ENCODE data around the gene ITGB5.

Gene ITGB5

GRCh38 chr3:124867511-124867910 is 19.7 kb downstream of the ITGB5 start:
- DNase-seq, result no peak
- TF ChIP-seq GATA1 (IDR thresholded peaks at IDR 0.05; ENCODE audit: low read depth, low read length) (no peak), POLR2A (IDR thresholded peaks at IDR 0.05; ENCODE audit: low read length) (no peak)

- no peak for DNase-seq
- TF ChIP-seq GATA1 (IDR thresholded peaks at IDR 0.05; ENCODE audit: low read depth, low read length), result no peak
Observed at GRCh38 chr3:124862006-124862405, 25.2 kb downstream of the ITGB5 start.

GRCh38 chr3:124861041-124861440 is 26.1 kb downstream of the ITGB5 start:
- DNase-seq, result no peak
- TF ChIP-seq POLR2A (IDR thresholded peaks at IDR 0.05; ENCODE audit: low read length), result no peak
- no peak for TF ChIP-seq GATA1 (IDR thresholded peaks at IDR 0.05; ENCODE audit: low read depth, low read length)

GRCh38 chr3:124860599-124860998 is 26.6 kb downstream of the ITGB5 start:
- TF ChIP-seq POLR2A (IDR thresholded peaks at IDR 0.05; ENCODE audit: low read length) (no peak), GATA1 (IDR thresholded peaks at IDR 0.05; ENCODE audit: low read depth, low read length) (no peak)
- no peak for DNase-seq

GRCh38 chr3:124859025-124859424 is 28.1 kb downstream of the ITGB5 start:
- DNase-seq, result no peak
- TF ChIP-seq POLR2A (IDR thresholded peaks at IDR 0.05; ENCODE audit: low read length) (no peak), GATA1 (IDR thresholded peaks at IDR 0.05; ENCODE audit: low read depth, low read length) (no peak)

- DNase-seq, result no peak
Observed at GRCh38 chr3:124858275-124858674, 28.9 kb downstream of the ITGB5 start.

DNA sequence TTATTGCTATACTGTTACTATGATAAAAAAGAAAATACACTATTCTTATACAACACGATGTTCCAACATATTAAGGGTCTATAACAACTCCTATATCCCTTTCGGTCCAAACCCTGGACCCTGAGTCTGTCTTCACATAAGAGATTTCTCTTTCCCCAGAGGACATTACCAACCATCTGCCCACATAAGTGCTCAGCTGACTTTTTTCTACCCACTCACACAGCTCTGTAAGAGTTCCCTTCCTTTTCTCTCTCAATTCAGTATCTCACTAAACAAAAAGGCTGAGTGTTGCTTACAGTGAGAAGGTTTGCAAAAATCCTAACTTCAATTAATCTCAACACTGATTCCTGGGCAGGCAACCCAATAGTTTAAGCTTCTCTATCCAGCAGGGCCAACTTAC is 30.5 kb downstream of the ITGB5 start:
- no peak for DNase-seq
- TF ChIP-seq GATA1 (IDR thresholded peaks at IDR 0.05; ENCODE audit: low read depth, low read length) (no peak), POLR2A (IDR thresholded peaks at IDR 0.05; ENCODE audit: low read length) (no peak)

More at GRCh38 chr3:124858275-124858674, 28.9 kb downstream of the ITGB5 start:
- TF ChIP-seq POLR2A (IDR thresholded peaks at IDR 0.05; ENCODE audit: low read length) (no peak), GATA1 (IDR thresholded peaks at IDR 0.05; ENCODE audit: low read depth, low read length) (no peak)

DNA sequence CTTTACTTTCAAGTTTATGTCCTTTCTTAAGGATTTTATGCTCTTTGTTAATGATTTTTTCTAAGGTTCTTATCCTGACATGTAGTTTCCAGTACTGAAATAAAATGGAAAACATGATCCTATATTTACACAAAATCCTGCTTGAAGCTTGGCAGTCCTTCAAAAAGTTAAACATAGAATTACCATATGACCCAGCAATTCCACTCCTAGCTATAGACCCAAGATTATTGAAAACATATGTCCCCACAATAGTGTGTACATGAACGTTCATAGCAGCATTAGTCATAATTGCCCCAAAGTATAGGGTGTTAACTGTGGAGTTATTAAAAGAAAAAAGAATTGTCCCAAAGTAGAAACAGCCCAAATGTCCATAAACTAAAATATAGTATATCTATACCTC is 33.2 kb downstream of the ITGB5 start:
- no peak for DNase-seq
- TF ChIP-seq GATA1 (IDR thresholded peaks at IDR 0.05; ENCODE audit: low read depth, low read length) (no peak), POLR2A (IDR thresholded peaks at IDR 0.05; ENCODE audit: low read length) (no peak)

DNA sequence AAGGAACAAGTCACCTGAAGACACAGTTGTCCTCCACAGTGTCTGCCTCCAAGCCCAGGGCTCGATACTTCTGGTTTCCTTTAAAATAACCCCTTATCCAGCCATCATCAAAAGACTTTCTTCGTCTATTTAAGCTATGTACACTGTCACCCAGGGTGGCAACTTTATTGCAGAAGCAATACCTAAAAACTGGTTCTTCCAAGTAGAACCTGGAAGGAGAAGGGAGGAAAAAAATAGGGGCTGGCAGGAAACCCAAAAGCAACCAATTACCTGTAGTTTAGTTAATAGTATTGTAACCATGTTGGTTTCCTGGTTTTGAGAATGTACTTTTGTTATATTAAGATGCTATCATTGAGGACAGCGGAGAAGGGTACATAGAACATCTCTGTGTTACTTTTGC is 33.7 kb downstream of the ITGB5 start:
- no peak for TF ChIP-seq POLR2A (IDR thresholded peaks at IDR 0.05; ENCODE audit: low read length)
- TF ChIP-seq GATA1 (IDR thresholded peaks at IDR 0.05; ENCODE audit: low read depth, low read length), result no peak
- no peak for DNase-seq

DNA sequence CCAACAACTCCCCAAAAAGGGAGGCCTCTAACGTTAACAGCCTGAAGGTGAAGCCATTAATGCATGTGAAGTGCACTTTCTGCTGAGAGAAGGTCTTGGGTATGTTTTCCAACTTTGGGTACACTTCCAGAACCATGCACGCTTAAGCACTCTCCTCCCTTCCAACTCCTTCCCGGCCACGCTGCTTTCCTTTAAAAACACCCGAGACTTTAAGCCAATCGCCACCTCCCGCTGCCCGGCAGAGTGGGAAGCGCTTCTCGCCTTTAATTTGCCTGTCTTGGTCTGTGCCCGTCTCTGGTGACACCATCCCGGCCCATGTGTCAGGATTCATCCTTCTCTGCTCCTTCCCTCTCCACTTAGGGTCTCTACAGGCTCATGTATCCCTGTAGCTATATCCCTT is 35.3 kb downstream of the ITGB5 start:
- no peak for TF ChIP-seq GATA1 (IDR thresholded peaks at IDR 0.05; ENCODE audit: low read depth, low read length)
- TF ChIP-seq POLR2A (IDR thresholded peaks at IDR 0.05; ENCODE audit: low read length), result no peak

DNA sequence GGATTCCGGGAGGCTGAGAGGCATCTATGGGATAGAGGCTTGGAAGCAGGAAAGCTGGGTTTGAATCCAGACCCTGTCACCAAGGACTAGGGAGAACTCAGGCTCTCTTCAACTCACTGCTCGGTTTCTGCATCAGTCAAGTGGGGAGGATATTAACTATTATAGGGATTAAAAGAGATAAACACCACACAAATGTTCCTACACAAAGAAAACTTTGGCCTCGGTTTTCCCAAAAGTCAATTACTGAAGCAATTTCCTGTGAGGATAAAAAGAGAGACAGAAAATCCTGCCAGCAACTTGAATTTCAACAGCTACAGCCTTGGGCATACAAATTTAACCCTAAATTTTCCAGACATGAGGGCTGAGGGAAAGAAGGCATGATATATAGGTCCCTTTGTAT is 36.0 kb downstream of the ITGB5 start:
- DNase-seq, result no peak
- TF ChIP-seq POLR2A (IDR thresholded peaks at IDR 0.05; ENCODE audit: low read length) (no peak), GATA1 (IDR thresholded peaks at IDR 0.05; ENCODE audit: low read depth, low read length) (no peak)

More for the DNA sequence above, 35.3 kb downstream of the ITGB5 start:
- no peak for DNase-seq

DNA sequence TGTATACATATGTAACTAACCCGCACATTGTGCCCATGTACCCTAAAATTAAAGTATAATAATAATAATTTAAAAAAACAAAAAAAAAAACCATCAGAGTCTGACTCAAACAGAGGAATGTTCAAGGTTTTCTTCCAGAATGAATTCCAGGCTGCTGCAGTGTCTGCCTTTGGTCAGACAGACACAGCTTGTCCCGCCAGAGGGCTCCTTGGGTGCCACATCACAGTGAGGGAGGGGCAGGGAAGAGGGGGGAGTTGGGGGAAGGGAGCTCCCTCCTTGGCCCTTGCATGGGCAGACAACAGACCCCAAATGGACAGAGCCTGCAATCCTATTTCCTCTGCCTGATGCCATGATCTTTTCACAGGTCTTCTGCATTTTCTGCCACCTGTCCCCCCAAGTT is 36.5 kb downstream of the ITGB5 start:
- no peak for DNase-seq
- TF ChIP-seq GATA1 (IDR thresholded peaks at IDR 0.05; ENCODE audit: low read depth, low read length), result no peak
- TF ChIP-seq POLR2A (IDR thresholded peaks at IDR 0.05; ENCODE audit: low read length), result no peak

GRCh38 chr3:124850212-124850611 is 37.0 kb downstream of the ITGB5 start:
- TF ChIP-seq GATA1 (IDR thresholded peaks at IDR 0.05; ENCODE audit: low read depth, low read length), result no peak
- no peak for TF ChIP-seq POLR2A (IDR thresholded peaks at IDR 0.05; ENCODE audit: low read length)
- no peak for DNase-seq

- TF ChIP-seq GATA1 (IDR thresholded peaks at IDR 0.05; ENCODE audit: low read depth, low read length) (no peak), POLR2A (IDR thresholded peaks at IDR 0.05; ENCODE audit: low read length) (no peak)
- no peak for DNase-seq
Observed at GRCh38 chr3:124848300-124848699, 38.9 kb downstream of the ITGB5 start.

DNA sequence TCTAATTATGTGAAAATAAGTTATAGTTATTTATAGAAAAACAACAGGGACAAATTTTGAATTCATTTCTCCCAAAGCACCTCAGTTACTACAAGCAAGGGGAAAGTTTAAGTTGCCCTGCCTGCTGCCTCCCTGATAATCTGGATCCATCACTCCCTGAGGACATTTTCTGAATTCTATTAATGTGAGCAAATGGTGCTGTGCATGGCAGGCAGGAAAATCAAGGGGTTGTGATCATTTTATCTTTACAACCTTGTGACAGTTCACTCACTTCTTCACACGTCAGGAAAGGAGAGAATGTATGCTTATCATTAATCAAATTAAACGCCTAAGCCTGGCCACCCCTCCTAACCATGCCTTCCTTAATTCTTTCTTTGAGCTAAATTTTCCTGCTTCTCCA is 39.3 kb downstream of the ITGB5 start:
- DNase-seq, result no peak
- no peak for TF ChIP-seq GATA1 (IDR thresholded peaks at IDR 0.05; ENCODE audit: low read depth, low read length)
- TF ChIP-seq POLR2A (IDR thresholded peaks at IDR 0.05; ENCODE audit: low read length), result no peak

- TF ChIP-seq POLR2A (IDR thresholded peaks at IDR 0.05; ENCODE audit: low read length) (no peak), GATA1 (IDR thresholded peaks at IDR 0.05; ENCODE audit: low read depth, low read length) (no peak)
- no peak for DNase-seq
Observed at GRCh38 chr3:124847051-124847450, 40.1 kb downstream of the ITGB5 start.
